ENCODE data around the gene PON2. TPM values are rescaled to one million over a fixed set of nuclear protein-coding genes. Genes with fewer than 3 reads are reported as not detected.
"Not testable (repeated sequence)": the region's sequence is repeated elsewhere in the genome, so short reads cannot be mapped to it uniquely, and the experiment has no call there.

PON2 gene
- total RNA-seq, 1 experiment from 2014 or later = 21.4 TPM

- H3K4me3 Mint-ChIP-seq = no peak overlapping the region
- TF ChIP-seq GTF2I (CRISPR knock-in tag; conservative IDR thresholded peaks at IDR 0.05) (no peak), USF1 (CRISPR knock-in tag; IDR thresholded peaks at IDR 0.05) (no peak), ETV6 (CRISPR knock-in tag; IDR thresholded peaks at IDR 0.05) (no peak), JUN (CRISPR knock-in tag; IDR thresholded peaks at IDR 0.05) (no peak), TEAD4 (CRISPR knock-in tag; IDR thresholded peaks at IDR 0.05) (no peak), IRF1 (CRISPR knock-in tag; IDR thresholded peaks at IDR 0.05) (no peak), AR (CRISPR knock-in tag; IDR thresholded peaks at IDR 0.05) (no peak), TP53 (CRISPR knock-in tag; IDR thresholded peaks at IDR 0.05) (no peak), MLX (CRISPR knock-in tag; IDR thresholded peaks at IDR 0.05) (no peak), FOXJ3 (CRISPR knock-in tag; IDR thresholded peaks at IDR 0.05; ENCODE audit: borderline replicate concordance) (no peak)
- POLR2A ChIA-PET = no interaction called here
- H3K4me1 Mint-ChIP-seq = peaks cover 9% of the 10 kb centered on the region
- CTCF ChIA-PET = interaction anchor here (1.2 kb wide), 1 partner anchor 19 kb away, joined by 3 read pairs; no protein-coding TSS in a partner anchor
- no peak for DNase-seq (ENCODE audit: low spot score)
- H3K9me3 Mint-ChIP-seq = peaks cover 13% of the 10 kb centered on the region
- no peak for ATAC-seq
- 0 out of 2 replicates have a peak, but pooled peaks cover 2% of the 10 kb centered on the region for H3K36me3 Mint-ChIP-seq
- no peak overlapping the region for H3K27ac Mint-ChIP-seq
- peaks cover 4% of the 10 kb centered on the region for H3K27me3 Mint-ChIP-seq (ENCODE audit: low read depth)
These were observed 43.1 kb downstream of the PON2 start for GRCh38 chr7:95391761-95392160.

GRCh38 chr7:95389516-95389915, 45.3 kb downstream of the PON2 start:
- no peak for DNase-seq (ENCODE audit: low spot score)
- Mint-ChIP-seq H3K4me3 (no peak overlapping the region), H3K36me3 (0 out of 2 replicates have a peak, but pooled peaks cover 2% of the 10 kb centered on the region), H3K4me1 (peaks cover 5% of the 10 kb centered on the region), H3K27ac (no peak overlapping the region), H3K9me3 (peaks cover 24% of the 10 kb centered on the region), H3K27me3 (ENCODE audit: low read depth) (no peaks in the 10 kb centered on the region)
- ATAC-seq = no peak
- ChIA-PET POLR2A (interaction anchor here (0.6 kb wide), 1 partner anchor 72 kb away, joined by 4 read pairs; no protein-coding TSS in a partner anchor), CTCF (no interaction called here)
- no peak for TF ChIP-seq SMAD3 (CRISPR knock-in tag; IDR thresholded peaks at IDR 0.05; ENCODE audit: borderline replicate concordance)
- TF ChIP-seq ZNF121 (CRISPR knock-in tag; IDR thresholded peaks at IDR 0.05) = no peak
- no peak for TF ChIP-seq JUN (CRISPR knock-in tag; IDR thresholded peaks at IDR 0.05)
- TF ChIP-seq CTCF (IDR thresholded peaks at IDR 0.05) = no peak

- H3K4me1 Mint-ChIP-seq; DNase-seq (ENCODE audit: low spot score); ATAC-seq; H3K4me3 Mint-ChIP-seq; H3K27me3 Mint-ChIP-seq (ENCODE audit: low read depth); CTCF ChIA-PET; H3K27ac Mint-ChIP-seq; POLR2A ChIA-PET: not testable (repeated sequence)
- peaks cover 58% of the 10 kb centered on the region for H3K36me3 Mint-ChIP-seq
- peaks cover 73% of the 10 kb centered on the region for H3K9me3 Mint-ChIP-seq
These were observed 55.4 kb downstream of the PON2 start for GRCh38 chr7:95379457-95379856.
